Measurements from ENCODE around the gene BAD.
"Not testable (repeated sequence)": the region's sequence is repeated elsewhere in the genome, so short reads cannot be mapped to it uniquely, and the experiment has no call there.

Gene BAD

DNA sequence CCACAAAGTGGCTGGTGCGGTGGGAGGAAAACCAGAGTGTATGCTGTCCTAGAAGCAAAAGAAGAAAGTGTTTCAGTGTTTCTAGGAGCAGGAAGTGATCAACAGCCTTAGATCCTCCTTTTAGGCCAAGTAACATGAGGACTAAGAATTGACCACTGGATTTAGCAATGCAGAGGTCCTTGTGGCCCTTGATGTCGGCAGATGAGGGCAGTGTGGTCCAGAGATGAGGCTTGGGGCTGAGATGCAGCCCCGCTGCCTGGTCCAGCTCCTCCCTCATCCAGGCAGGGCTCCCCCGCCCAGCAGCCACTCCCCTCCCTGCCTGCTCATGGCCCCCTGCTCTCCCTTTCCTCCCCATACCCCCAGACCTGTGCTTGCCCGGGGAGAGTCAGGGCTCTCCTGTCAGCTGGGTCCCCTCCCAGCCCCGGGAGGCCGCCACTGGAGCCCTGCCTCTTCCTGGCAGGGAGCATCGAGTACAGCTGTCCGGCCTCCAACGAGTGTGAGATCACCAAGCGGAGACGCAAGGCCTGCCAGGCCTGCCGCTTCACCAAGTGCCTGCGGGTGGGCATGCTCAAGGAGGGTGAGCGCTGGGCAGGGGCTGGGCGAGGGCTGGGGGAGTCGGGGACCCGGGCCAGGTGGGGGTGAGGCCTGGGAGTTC is 29.2 kb upstream of the BAD start:
- H3K27ac ChIP-seq (ENCODE audit: low read depth, low read length) = no peak overlapping the region
- H3K4me3 ChIP-seq (ENCODE audit: low read depth, low read length) = no peak overlapping the region
- H3K79me1 ChIP-seq (ENCODE audit: low read length) = peaks cover 14% of the 10 kb centered on the region
- WGBS (ENCODE audit: extremely low coverage, insufficient coverage, insufficient read length) = no CpG with 5 or more reads among the region's 18 CpGs
- H3K9me3 ChIP-seq (ENCODE audit: insufficient read depth, low read depth, low read length) = peaks cover 2% of the 10 kb centered on the region
- H2BK120ac ChIP-seq (ENCODE audit: insufficient read depth, low read length, poor library complexity) = no peak overlapping the region
- H3K4me1 ChIP-seq (ENCODE audit: control insufficient read depth in 1 of 2, insufficient read depth in 2 of 2, low read length in 2 of 2) = peaks cover 9 to 10% of the 10 kb centered on the region in 2 experiments
- no peak overlapping the region for H3K14ac ChIP-seq (ENCODE audit: low read length)
- H2AK5ac ChIP-seq (ENCODE audit: low read length) = no peak overlapping the region
- H3K18ac ChIP-seq (ENCODE audit: low read length) = no peak overlapping the region
- no peak overlapping the region for H4K12ac ChIP-seq (ENCODE audit: low read depth, low read length)
- peaks cover 9% of the 10 kb centered on the region for H3K79me2 ChIP-seq (ENCODE audit: control insufficient read depth, insufficient read depth, low read length, poor library complexity)
- no peak overlapping the region for H2AFZ ChIP-seq (ENCODE audit: insufficient read depth, low read length, poor library complexity)
- no peak overlapping the region for H3K9ac ChIP-seq (ENCODE audit: low read length)
- H3K4ac ChIP-seq (ENCODE audit: low read depth, low read length) = no peak overlapping the region
- no peak overlapping the region for H3K23ac ChIP-seq (ENCODE audit: low read length)
- no peak for DNase-seq
- no peak overlapping the region for H4K91ac ChIP-seq (ENCODE audit: low read depth, low read length)
- no peak overlapping the region for H2BK5ac ChIP-seq (ENCODE audit: low read depth, low read length, poor library complexity)
- H2BK12ac ChIP-seq (ENCODE audit: low read length) = no peak overlapping the region
- no peak overlapping the region for H3K4me2 ChIP-seq (ENCODE audit: low read length)
- H4K8ac ChIP-seq (ENCODE audit: low read depth, low read length) = no peak overlapping the region
- H3K36me3 ChIP-seq (ENCODE audit: control insufficient read depth in 1 of 2, insufficient read depth in 2 of 2, low read length in 2 of 2) = peaks cover 34 to 37% of the 10 kb centered on the region in 2 experiments
- no peaks in the 10 kb centered on the region for H3K27me3 ChIP-seq (ENCODE audit: insufficient read depth, low read length)

- H3K27me3 ChIP-seq (ENCODE audit: insufficient read depth, low read length) = no peaks in the 10 kb centered on the region
- H4K91ac ChIP-seq (ENCODE audit: low read depth, low read length) = no peak overlapping the region
- no peak overlapping the region for H2BK12ac ChIP-seq (ENCODE audit: low read length)
- H2BK120ac ChIP-seq (ENCODE audit: insufficient read depth, low read length, poor library complexity) = no peak overlapping the region
- H4K8ac ChIP-seq (ENCODE audit: low read depth, low read length) = no peak overlapping the region
- H3K18ac ChIP-seq (ENCODE audit: low read length) = no peak overlapping the region
- no peak overlapping the region for H2BK5ac ChIP-seq (ENCODE audit: low read depth, low read length, poor library complexity)
- peaks cover 9% of the 10 kb centered on the region for H3K79me1 ChIP-seq (ENCODE audit: low read length)
- peaks cover 34 to 40% of the 10 kb centered on the region in 2 experiments for H3K36me3 ChIP-seq (ENCODE audit: control insufficient read depth in 1 of 2, insufficient read depth in 2 of 2, low read length in 2 of 2)
- H3K4me1 ChIP-seq (ENCODE audit: control insufficient read depth in 1 of 2, insufficient read depth in 2 of 2, low read length in 2 of 2) = peaks cover 9 to 10% of the 10 kb centered on the region in 2 experiments
- no peak overlapping the region for H3K27ac ChIP-seq (ENCODE audit: low read depth, low read length)
- peaks cover 4% of the 10 kb centered on the region for H3K79me2 ChIP-seq (ENCODE audit: control insufficient read depth, insufficient read depth, low read length, poor library complexity)
- no peak overlapping the region for H3K4ac ChIP-seq (ENCODE audit: low read depth, low read length)
- peaks cover 2% of the 10 kb centered on the region for H3K9me3 ChIP-seq (ENCODE audit: insufficient read depth, low read depth, low read length)
- H3K23ac ChIP-seq (ENCODE audit: low read length) = no peak overlapping the region
- H2AK5ac ChIP-seq (ENCODE audit: low read length) = no peak overlapping the region
- H4K12ac ChIP-seq (ENCODE audit: low read depth, low read length) = peak overlapping the region; percentile 51
- no peak overlapping the region for H3K4me3 ChIP-seq (ENCODE audit: low read depth, low read length)
- H2AFZ ChIP-seq (ENCODE audit: insufficient read depth, low read length, poor library complexity) = no peak overlapping the region
- DNase-seq = no peak
- no peak overlapping the region for H3K14ac ChIP-seq (ENCODE audit: low read length)
- no peak overlapping the region for H3K9ac ChIP-seq (ENCODE audit: low read length)
- no peak overlapping the region for H3K4me2 ChIP-seq (ENCODE audit: low read length)
- WGBS (ENCODE audit: extremely low coverage, insufficient coverage, insufficient read length) = no CpG with 5 or more reads among the region's 10 CpGs
Measured at GRCh38 chr11:64312947-64313346, 28.5 kb upstream of the BAD start.

GRCh38 chr11:64307795-64308194 is 23.3 kb upstream of the BAD start:
- not testable (repeated sequence) for H4K8ac ChIP-seq (ENCODE audit: low read depth, low read length); H3K79me2 ChIP-seq (ENCODE audit: control insufficient read depth, insufficient read depth, low read length, poor library complexity); H3K4me2 ChIP-seq (ENCODE audit: low read length); H3K27ac ChIP-seq (ENCODE audit: low read depth, low read length); H2BK12ac ChIP-seq (ENCODE audit: low read length); H3K4me3 ChIP-seq (ENCODE audit: low read depth, low read length); H3K9me3 ChIP-seq (ENCODE audit: insufficient read depth, low read depth, low read length); H3K27me3 ChIP-seq (ENCODE audit: insufficient read depth, low read length); H2AFZ ChIP-seq (ENCODE audit: insufficient read depth, low read length, poor library complexity); H2AK5ac ChIP-seq (ENCODE audit: low read length); H4K91ac ChIP-seq (ENCODE audit: low read depth, low read length); H3K9ac ChIP-seq (ENCODE audit: low read length); H3K14ac ChIP-seq (ENCODE audit: low read length); H2BK5ac ChIP-seq (ENCODE audit: low read depth, low read length, poor library complexity); H2BK120ac ChIP-seq (ENCODE audit: insufficient read depth, low read length, poor library complexity); H3K23ac ChIP-seq (ENCODE audit: low read length); H4K12ac ChIP-seq (ENCODE audit: low read depth, low read length); DNase-seq; H3K18ac ChIP-seq (ENCODE audit: low read length); H3K4ac ChIP-seq (ENCODE audit: low read depth, low read length)
- H3K36me3 ChIP-seq (ENCODE audit: control insufficient read depth in 1 of 2, insufficient read depth in 2 of 2, low read length in 2 of 2) = peaks cover 8 to 12% of the 10 kb centered on the region in 2 experiments
- H3K4me1 ChIP-seq (ENCODE audit: control insufficient read depth in 1 of 2, insufficient read depth in 2 of 2, low read length in 2 of 2) = peaks cover 15 to 18% of the 10 kb centered on the region in 2 experiments
- peaks cover 15% of the 10 kb centered on the region for H3K79me1 ChIP-seq (ENCODE audit: low read length)
- WGBS (ENCODE audit: extremely low coverage, insufficient coverage, insufficient read length) = no CpG with 5 or more reads among the region's 5 CpGs

DNA sequence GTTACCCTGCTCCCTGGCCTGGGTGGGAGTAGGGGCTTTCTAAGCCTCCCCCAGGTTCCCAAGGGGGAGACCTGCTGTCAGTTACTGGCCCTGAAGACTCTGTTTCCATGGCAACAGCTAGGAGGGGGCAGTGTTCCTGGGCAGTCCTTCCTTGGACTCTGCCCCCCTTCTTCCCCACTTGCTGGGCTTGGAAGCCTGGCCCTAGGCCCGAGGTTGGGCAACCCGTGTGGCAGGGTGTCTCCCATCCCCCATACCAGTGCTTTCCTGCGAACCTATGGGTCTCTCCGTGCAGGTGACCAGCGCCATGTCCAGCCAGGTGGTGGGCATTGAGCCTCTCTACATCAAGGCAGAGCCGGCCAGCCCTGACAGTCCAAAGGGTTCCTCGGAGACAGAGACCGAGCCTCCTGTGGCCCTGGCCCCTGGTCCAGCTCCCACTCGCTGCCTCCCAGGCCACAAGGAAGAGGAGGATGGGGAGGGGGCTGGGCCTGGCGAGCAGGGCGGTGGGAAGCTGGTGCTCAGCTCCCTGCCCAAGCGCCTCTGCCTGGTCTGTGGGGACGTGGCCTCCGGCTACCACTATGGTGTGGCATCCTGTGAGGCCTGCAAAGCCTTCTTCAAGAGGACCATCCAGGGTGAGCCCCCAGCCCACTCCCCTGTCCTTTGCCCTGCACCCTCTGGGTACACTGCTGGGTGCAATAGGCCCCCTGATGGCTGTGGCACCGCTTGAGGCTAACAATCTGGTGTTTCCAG is 22.6 kb upstream of the BAD start:
- no CpG with 5 or more reads among the region's 15 CpGs for WGBS (ENCODE audit: extremely low coverage, insufficient coverage, insufficient read length)
- Histone ChIP-seq H2BK120ac (ENCODE audit: insufficient read depth, low read length, poor library complexity) (no peak overlapping the region), H2AK5ac (ENCODE audit: low read length) (no peak overlapping the region), H3K18ac (ENCODE audit: low read length) (no peak overlapping the region), H3K4me3 (ENCODE audit: low read depth, low read length) (peak overlapping the region; percentile 4), H3K27ac (ENCODE audit: low read depth, low read length) (no peak overlapping the region), H3K79me1 (ENCODE audit: low read length) (peaks cover 15% of the 10 kb centered on the region), H4K12ac (ENCODE audit: low read depth, low read length) (peak overlapping the region; percentile 66), H3K23ac (ENCODE audit: low read length) (peak overlapping the region; percentile 74), H4K91ac (ENCODE audit: low read depth, low read length) (no peak overlapping the region), H3K36me3 (ENCODE audit: control insufficient read depth in 1 of 2, insufficient read depth in 2 of 2, low read length in 2 of 2) (peaks cover 2 to 8% of the 10 kb centered on the region in 2 experiments), H3K9me3 (ENCODE audit: insufficient read depth, low read depth, low read length) (peaks cover 2% of the 10 kb centered on the region), H3K9ac (ENCODE audit: low read length) (peak overlapping the region; percentile 7), H3K4ac (ENCODE audit: low read depth, low read length) (peak overlapping the region; percentile 81), H2AFZ (ENCODE audit: insufficient read depth, low read length, poor library complexity) (no peak overlapping the region), H3K4me1 (ENCODE audit: control insufficient read depth in 1 of 2, insufficient read depth in 2 of 2, low read length in 2 of 2) (peaks cover 15 to 18% of the 10 kb centered on the region in 2 experiments), H2BK5ac (ENCODE audit: low read depth, low read length, poor library complexity) (no peak overlapping the region), H3K27me3 (ENCODE audit: insufficient read depth, low read length) (no peaks in the 10 kb centered on the region), H2BK12ac (ENCODE audit: low read length) (no peak overlapping the region), H3K4me2 (ENCODE audit: low read length) (peak overlapping the region; percentile 73), H3K79me2 (ENCODE audit: control insufficient read depth, insufficient read depth, low read length, poor library complexity) (peaks cover 10% of the 10 kb centered on the region), H4K8ac (ENCODE audit: low read depth, low read length) (peak overlapping the region; percentile 85), H3K14ac (ENCODE audit: low read length) (no peak overlapping the region)
- DNase-seq = no peak

Data from trophoblast cell (in vitro differentiated cells and primary cell).